ENCODE measurements around the gene ALMS1.

Gene ALMS1

DNA sequence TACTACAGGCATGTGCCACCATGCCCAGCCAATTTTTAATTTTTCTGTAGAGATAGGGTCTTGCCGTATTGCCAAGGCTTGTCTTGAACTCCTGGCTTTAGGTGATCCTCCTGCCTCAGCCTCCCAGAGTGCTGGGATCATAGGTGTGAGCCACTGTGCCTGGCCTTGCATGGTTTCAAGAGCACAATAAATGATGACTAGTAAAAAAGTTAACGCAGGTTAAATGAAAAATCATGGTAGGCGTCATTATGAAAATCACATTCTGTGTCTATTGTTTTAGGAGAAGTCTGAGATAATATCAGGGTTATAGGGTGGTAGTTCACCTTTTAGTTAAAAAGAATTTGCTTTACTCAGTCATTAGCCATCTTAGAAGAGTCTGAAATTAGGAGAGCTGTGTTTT, 38.3 kb downstream of the ALMS1 start:
- DNase-seq (ENCODE audit: low read depth) = no peak
- TF ChIP-seq, protein P1, sequence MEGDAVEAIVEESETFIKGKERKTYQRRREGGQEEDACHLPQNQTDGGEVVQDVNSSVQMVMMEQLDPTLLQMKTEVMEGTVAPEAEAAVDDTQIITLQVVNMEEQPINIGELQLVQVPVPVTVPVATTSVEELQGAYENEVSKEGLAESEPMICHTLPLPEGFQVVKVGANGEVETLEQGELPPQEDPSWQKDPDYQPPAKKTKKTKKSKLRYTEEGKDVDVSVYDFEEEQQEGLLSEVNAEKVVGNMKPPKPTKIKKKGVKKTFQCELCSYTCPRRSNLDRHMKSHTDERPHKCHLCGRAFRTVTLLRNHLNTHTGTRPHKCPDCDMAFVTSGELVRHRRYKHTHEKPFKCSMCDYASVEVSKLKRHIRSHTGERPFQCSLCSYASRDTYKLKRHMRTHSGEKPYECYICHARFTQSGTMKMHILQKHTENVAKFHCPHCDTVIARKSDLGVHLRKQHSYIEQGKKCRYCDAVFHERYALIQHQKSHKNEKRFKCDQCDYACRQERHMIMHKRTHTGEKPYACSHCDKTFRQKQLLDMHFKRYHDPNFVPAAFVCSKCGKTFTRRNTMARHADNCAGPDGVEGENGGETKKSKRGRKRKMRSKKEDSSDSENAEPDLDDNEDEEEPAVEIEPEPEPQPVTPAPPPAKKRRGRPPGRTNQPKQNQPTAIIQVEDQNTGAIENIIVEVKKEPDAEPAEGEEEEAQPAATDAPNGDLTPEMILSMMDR (IDR thresholded peaks at IDR 0.05; ENCODE audit: low read length, missing control alignments) = no peak

DNA sequence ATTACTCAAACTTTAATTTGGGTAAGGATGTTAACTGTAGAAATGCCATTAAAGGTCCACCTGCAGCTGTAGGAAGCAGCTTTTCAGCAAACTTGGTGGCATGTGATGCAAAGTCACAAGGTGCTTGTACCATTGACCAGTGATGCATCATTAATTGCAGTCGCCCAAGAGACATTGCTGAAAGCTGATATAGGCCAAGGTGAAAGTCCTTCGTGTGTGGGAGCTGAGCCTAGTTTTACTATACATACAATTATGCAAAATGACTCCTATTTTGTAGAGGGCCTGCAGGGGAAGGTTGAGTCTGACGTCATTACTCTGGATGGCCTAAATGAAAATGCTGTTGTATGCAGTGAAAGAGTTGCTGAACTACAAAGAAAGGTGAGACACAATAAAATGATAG, 40.5 kb downstream of the ALMS1 start:
- DNase-seq (ENCODE audit: low read depth) = no peak
- no peak overlapping the region for H3K4me3 ChIP-seq (replicated peaks; ENCODE audit: low read depth, low read length)
- TF ChIP-seq, protein P1 (IDR thresholded peaks at IDR 0.05; ENCODE audit: low read length, missing control alignments) = no peak

More for the DNA sequence above, 38.3 kb downstream of the ALMS1 start:
- H3K4me3 ChIP-seq (replicated peaks; ENCODE audit: low read depth, low read length) = no peak overlapping the region

DNA sequence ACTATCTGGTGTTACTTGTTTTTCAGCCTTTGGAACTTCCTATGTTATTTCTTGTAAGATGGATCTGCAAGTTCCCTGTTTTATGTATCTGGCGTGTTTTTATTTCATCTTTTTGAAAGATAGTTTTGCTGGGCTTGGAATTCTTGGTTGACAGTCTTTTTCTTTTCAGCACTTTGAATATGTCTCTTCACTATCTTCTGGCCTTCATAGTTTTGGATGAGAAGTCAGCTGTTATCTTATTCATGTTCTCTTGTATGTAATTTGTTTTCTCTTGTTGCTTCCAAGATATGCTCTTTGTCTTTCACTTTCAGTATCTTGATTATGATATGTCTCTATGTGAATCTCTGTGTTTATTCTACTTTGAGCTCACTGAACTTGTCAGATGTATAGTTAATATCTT, 50.4 kb downstream of the ALMS1 start:
- H3K4me3 ChIP-seq (replicated peaks; ENCODE audit: low read depth, low read length) = no peak overlapping the region
- DNase-seq (ENCODE audit: low read depth) = no peak
- TF ChIP-seq, protein P1 (IDR thresholded peaks at IDR 0.05; ENCODE audit: low read length, missing control alignments) = no peak

DNA sequence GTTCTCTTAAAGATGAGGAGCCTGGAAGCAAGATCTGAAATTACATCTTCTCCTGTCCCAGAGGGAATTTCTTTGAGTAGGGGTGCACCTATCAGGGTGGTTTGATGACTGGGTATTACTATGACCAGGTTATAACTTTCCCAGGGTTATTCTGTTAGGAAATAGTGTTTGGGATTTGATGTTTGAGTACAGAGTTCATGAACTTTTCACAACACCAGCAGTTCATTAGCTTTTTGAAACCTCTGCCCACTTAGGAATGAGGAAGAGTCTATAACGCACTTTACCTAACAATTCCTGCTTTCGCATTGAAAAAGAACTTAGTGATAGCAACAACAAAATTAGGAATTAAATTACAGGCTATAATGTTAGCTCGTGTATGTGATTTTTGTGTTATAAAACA, 58.6 kb downstream of the ALMS1 start:
- no peak for DNase-seq (ENCODE audit: low read depth)
- no peak overlapping the region for H3K4me3 ChIP-seq (replicated peaks; ENCODE audit: low read depth, low read length)
- TF ChIP-seq, protein P1 (IDR thresholded peaks at IDR 0.05; ENCODE audit: low read length, missing control alignments) = no peak

DNA sequence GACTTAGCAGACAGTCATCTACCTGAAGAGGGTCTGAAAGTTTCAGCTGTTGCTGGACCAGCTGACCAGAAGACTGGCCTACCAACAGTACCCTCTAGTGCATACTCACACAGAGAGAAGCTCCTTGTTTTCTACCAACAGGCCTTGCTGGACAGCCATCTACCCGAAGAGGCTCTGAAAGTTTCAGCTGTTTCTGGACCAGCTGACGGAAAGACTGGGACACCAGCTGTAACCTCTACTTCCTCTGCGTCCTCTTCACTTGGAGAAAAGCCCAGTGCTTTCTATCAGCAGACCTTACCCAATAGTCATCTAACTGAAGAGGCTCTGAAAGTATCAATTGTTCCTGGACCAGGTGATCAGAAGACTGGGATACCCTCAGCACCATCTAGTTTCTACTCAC, 63.2 kb downstream of the ALMS1 start:
- TF ChIP-seq, protein P1 (IDR thresholded peaks at IDR 0.05; ENCODE audit: low read length, missing control alignments) = no peak
- no peak for DNase-seq (ENCODE audit: low read depth)
- no peak overlapping the region for H3K4me3 ChIP-seq (replicated peaks; ENCODE audit: low read depth, low read length)

DNA sequence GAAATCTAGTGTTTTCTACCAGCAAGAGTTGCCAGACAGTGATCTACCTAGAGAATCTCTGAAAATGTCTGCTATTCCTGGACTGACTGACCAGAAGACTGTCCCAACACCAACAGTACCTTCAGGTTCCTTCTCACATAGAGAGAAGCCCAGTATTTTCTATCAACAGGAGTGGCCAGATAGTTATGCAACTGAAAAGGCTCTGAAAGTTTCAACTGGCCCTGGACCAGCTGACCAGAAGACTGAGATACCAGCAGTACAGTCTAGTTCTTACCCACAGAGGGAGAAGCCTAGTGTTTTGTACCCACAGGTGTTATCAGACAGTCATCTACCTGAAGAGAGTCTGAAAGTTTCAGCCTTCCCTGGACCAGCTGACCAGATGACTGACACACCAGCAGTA, 63.8 kb downstream of the ALMS1 start:
- TF ChIP-seq, protein P1 (IDR thresholded peaks at IDR 0.05; ENCODE audit: low read length, missing control alignments) = no peak
- H3K4me3 ChIP-seq (replicated peaks; ENCODE audit: low read depth, low read length) = no peak overlapping the region
- DNase-seq (ENCODE audit: low read depth) = no peak

DNA sequence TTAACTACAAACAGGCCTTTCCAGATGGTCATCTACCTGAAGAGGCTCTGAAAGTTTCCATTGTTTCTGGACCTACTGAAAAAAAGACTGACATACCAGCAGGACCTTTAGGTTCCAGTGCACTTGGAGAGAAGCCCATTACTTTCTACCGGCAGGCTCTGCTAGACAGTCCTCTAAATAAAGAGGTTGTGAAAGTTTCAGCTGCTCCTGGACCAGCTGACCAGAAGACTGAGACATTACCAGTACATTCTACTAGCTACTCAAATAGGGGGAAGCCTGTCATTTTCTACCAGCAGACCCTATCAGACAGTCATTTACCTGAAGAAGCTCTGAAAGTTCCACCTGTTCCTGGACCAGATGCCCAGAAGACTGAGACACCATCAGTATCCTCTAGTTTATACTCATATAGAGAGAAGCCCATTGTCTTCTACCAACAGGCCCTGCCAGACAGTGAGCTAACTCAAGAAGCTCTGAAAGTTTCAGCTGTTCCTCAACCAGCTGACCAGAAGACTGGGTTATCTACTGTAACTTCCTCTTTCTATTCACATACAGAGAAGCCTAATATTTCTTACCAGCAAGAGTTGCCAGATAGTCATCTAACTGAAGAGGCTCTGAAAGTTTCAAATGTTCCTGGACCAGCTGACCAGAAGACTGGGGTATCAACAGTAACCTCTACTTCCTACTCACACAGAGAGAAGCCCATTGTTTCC, 65.8 kb downstream of the ALMS1 start:
- TF ChIP-seq, protein P1 (IDR thresholded peaks at IDR 0.05; ENCODE audit: low read length, missing control alignments) = no peak
- no peak overlapping the region for H3K4me3 ChIP-seq (replicated peaks; ENCODE audit: low read depth, low read length)
- no peak for DNase-seq (ENCODE audit: low read depth)
